A549 (cell line): ENCODE results near the gene MRAP2. TPM values are rescaled to one million over a fixed set of nuclear protein-coding genes. Genes with fewer than 3 reads are reported as not detected.
A peak's percentile ranks its signal among the peaks of the same experiment; 100 is the strongest.
"Not testable (repeated sequence)": the region's sequence is repeated elsewhere in the genome, so short reads cannot be mapped to it uniquely, and the experiment has no call there.

Experiments used
- ATAC-seq, 2 experiments: fragments of 200-7000 bp in 1 of 2; fragments of >200 bp in 1 of 2; cut with Nextera tagmentation in 1 of 2; cut with Tn5 transposase in 1 of 2; 3 replicates each; pipeline versions ENCODE4 v1.8.0 to v1.9.1; 2018 to 2020; ENCODE audit warnings: mild to moderate bottlenecking in 1 of 2, moderate library complexity in 1 of 2
- CTCF ChIA-PET: fragments of 300-600 bp; sonication (Branson Sonifier 250); formaldehyde crosslinking; extraction: SDS; loops from one replicate; lab custom pipeline; 2021; ENCODE audit warnings: antibody characterized with exemption, inconsistent platforms; lab: Yijun Ruan, JAX
- POLR2A ChIA-PET: fragments of 350-600 bp; formaldehyde crosslinking; extraction: SDS; loops from one replicate; lab custom pipeline; 2021; ENCODE audit warnings: antibody characterized with exemption, inconsistent platforms; lab: Yijun Ruan, JAX
- DNase-seq, 2 experiments: peaks; one replicate each; pipeline versions ENCODE4 v3.0.0 to v3.0.0-alpha.2; 2011 to 2016; ENCODE audit warnings: low read depth in 1 of 2, low spot score in 1 of 2
- FAIRE-seq: peaks from 2 replicates; lab custom pipeline; 2011; peaks lifted over from hg19 to GRCh38; lab: Jason Lieb, UNC
- H3K27ac ChIP-seq, 2 experiments: fragments of >200 bp; sonication (Bioruptor Twin); formaldehyde crosslinking; 3 replicates each; pipeline ENCODE4 v1.5.1; 2016 to 2017
- H3K4me1 ChIP-seq: fragments of >200 bp; sonication (Bioruptor Twin); formaldehyde crosslinking; 3 replicates; pipeline ENCODE4 v1.6.1; 2016
- H3K4me2 ChIP-seq: fragments of >200 bp; sonication (Bioruptor Twin); formaldehyde crosslinking; 3 replicates; pipeline ENCODE4 v1.6.1; 2016
- H3K4me3 ChIP-seq: fragments of >200 bp; sonication (Bioruptor Twin); formaldehyde crosslinking; 3 replicates; pipeline ENCODE4 v1.5.1; 2016
- H3K9me3 ChIP-seq: fragments of >200 bp; sonication (Bioruptor Twin); formaldehyde crosslinking; 3 replicates; pipeline ENCODE4 v1.6.1; 2016
- BHLHE40 ChIP-seq: IDR thresholded peaks from 2 replicates; pipeline ENCODE4 v1.6.1; 2012; ENCODE audit warnings: low read depth, low read length, inconsistent platforms
- CBX2 ChIP-seq: fragments of 200-600 bp; sonication (generic); IDR thresholded peaks from 2 replicates; pipeline ENCODE4 v1.6.1; 2016; ENCODE audit warnings: low read depth, mild to moderate bottlenecking, borderline replicate concordance
- CEBPB ChIP-seq, 2 experiments: fragments of >200 bp in 1 of 2; sonication (Bioruptor Twin) in 1 of 2; formaldehyde crosslinking in 1 of 2; IDR thresholded peaks; 2 replicates each; pipeline ENCODE4 v1.6.1; 2012 to 2016
- CHD2 ChIP-seq: fragments of 150-350 bp; IDR thresholded peaks from 2 replicates; pipeline ENCODE4 v1.6.1; 2014; ENCODE audit warnings: low read length; ENCODE audit not compliant: partially characterized antibody
- CTCF ChIP-seq: fragments of >200 bp; sonication (Bioruptor Twin); formaldehyde crosslinking; IDR thresholded peaks from 3 replicates; pipeline ENCODE4 v1.5.1; 2016
- E2F6 ChIP-seq: IDR thresholded peaks from 2 replicates; pipeline ENCODE4 v1.6.1; 2012; ENCODE audit warnings: low read depth, borderline replicate concordance
- EHF ChIP-seq: fragments of 250-450 bp; sonication (Bioruptor Pico); IDR thresholded peaks from 2 replicates; pipeline ENCODE4 v1.5.0; 2020; ENCODE audit warnings: mild to moderate bottlenecking
- EHMT2 ChIP-seq: fragments of 200-600 bp; sonication (generic); IDR thresholded peaks from 2 replicates; pipeline ENCODE4 v1.6.1; 2016; ENCODE audit warnings: antibody characterized with exemption, low read depth, mild to moderate bottlenecking, moderate library complexity
- ESRRA ChIP-seq: fragments of 150-350 bp; IDR thresholded peaks from 2 replicates; pipeline ENCODE4 v1.6.1; 2014; ENCODE audit warnings: mild to moderate bottlenecking, low read length, borderline replicate concordance
- FOSB ChIP-seq: fragments of 250-450 bp; sonication (Bioruptor Pico); IDR thresholded peaks from 2 replicates; pipeline ENCODE4 v1.5.0; 2020; ENCODE audit warnings: mild to moderate bottlenecking, moderate library complexity
- HDAC2 ChIP-seq: fragments of 200-600 bp; sonication (generic); IDR thresholded peaks from 2 replicates; pipeline ENCODE4 v1.6.1; 2016
- HMGXB4 ChIP-seq: fragments of 250-450 bp; sonication (Bioruptor Pico); IDR thresholded peaks from 2 replicates; pipeline ENCODE4 v1.5.0; 2021; ENCODE audit warnings: mild to moderate bottlenecking, moderate library complexity, borderline replicate concordance
- HOXB5 ChIP-seq: fragments of 250-450 bp; sonication (Bioruptor Pico); IDR thresholded peaks from 2 replicates; pipeline ENCODE4 v1.5.0; 2020; ENCODE audit warnings: mild to moderate bottlenecking, moderate library complexity
- KDM5A ChIP-seq: fragments of 200-600 bp; sonication (generic); IDR thresholded peaks from 2 replicates; pipeline ENCODE4 v1.6.1; 2016; ENCODE audit warnings: antibody characterized with exemption, mild to moderate bottlenecking
- MAFK ChIP-seq: fragments of 450-650 bp; IDR thresholded peaks from 2 replicates; pipeline ENCODE4 v1.6.1; 2014; ENCODE audit not compliant: partially characterized antibody
- MAX ChIP-seq: IDR thresholded peaks from 2 replicates; pipeline ENCODE4 v1.6.1; 2012
- NFE2L2 ChIP-seq: fragments of 150-350 bp; conservative IDR thresholded peaks from 2 replicates; pipeline ENCODE4 v1.6.1; 2014; ENCODE audit warnings: low read length
- POLR2A ChIP-seq: IDR thresholded peaks from 2 replicates; pipeline ENCODE4 v1.6.1; 2012; ENCODE audit warnings: mild to moderate bottlenecking, low read length
- RAD21 ChIP-seq, 2 experiments: fragments of >200 bp in 1 of 2; sonication (Bioruptor Twin) in 1 of 2; formaldehyde crosslinking in 1 of 2; IDR thresholded peaks in 1 of 2; conservative IDR thresholded peaks in 1 of 2; 2 replicates in 1 of 2; 3 replicates in 1 of 2; pipeline ENCODE4 v1.6.1; 2012 to 2018; ENCODE audit warnings: inconsistent platforms in 1 of 2
- RARB ChIP-seq: fragments of 250-450 bp; sonication (Bioruptor Pico); IDR thresholded peaks from 2 replicates; pipeline ENCODE4 v1.8.0; 2021; ENCODE audit warnings: mild to moderate bottlenecking, moderate library complexity
- RCOR1 ChIP-seq: fragments of 150-350 bp; IDR thresholded peaks from 2 replicates; pipeline ENCODE4 v1.6.1; 2014; ENCODE audit warnings: antibody characterized with exemption, low read length, low read depth
- RNF2 ChIP-seq: fragments of 200-600 bp; sonication (generic); IDR thresholded peaks from 2 replicates; pipeline ENCODE4 v1.6.1; 2016; ENCODE audit warnings: low read depth, mild to moderate bottlenecking, antibody characterized with exemption, moderate library complexity, borderline replicate concordance
- TFCP2L1 ChIP-seq: fragments of 250-450 bp; sonication (Bioruptor Pico); IDR thresholded peaks from 2 replicates; pipeline ENCODE4 v1.5.0; 2021; ENCODE audit warnings: mild to moderate bottlenecking
- ZNF302 ChIP-seq: fragments of 250-450 bp; sonication (Bioruptor Pico); IDR thresholded peaks from 2 replicates; pipeline ENCODE4 v1.9.0; 2021; ENCODE audit warnings: inconsistent platforms, mild to moderate bottlenecking, moderate library complexity
- WGBS: methylation state at CpG from one replicate; pipeline ENCODE4 v1.1.6; 2017; ENCODE audit errors: missing lambda C conversion rate; 5-methylcytosine and 5-hydroxymethylcytosine counted together
- polyA plus RNA-seq, 4 experiments: library from polyadenylated mRNA; depleted of rRNA in 3 of 4; stranded (reverse); fragments of >200 nt; fragmentation: RNase III in 1 of 4; extraction: RNeasy Plus Mini Kit Qiagen cat#74134 plus additional on column Dnase treatment in 1 of 4; gene quantifications; 2 replicates in 3 of 4; 3 replicates in 1 of 4; pipeline ENCODE4 v1.2.3, GENCODE V29; 2011 to 2017

Gene MRAP2
- polyA plus RNA-seq, 2 of the 4 experiments (the other 2 are of a cell fraction) = 0.75 to 2.2 TPM

GRCh38 chr6:84066536-84066935 is 33.0 kb downstream of the MRAP2 start (continued):
- TF ChIP-seq HMGXB4 (CRISPR knock-in tag) = no peak
- no peak for TF ChIP-seq CHD2
- TF ChIP-seq ZNF302 = no peak
- no peak for TF ChIP-seq TFCP2L1 (CRISPR knock-in tag)
- no peak for TF ChIP-seq CBX2

- H3K27ac ChIP-seq, H3K4me1 ChIP-seq, CTCF ChIA-PET, H3K9me3 ChIP-seq, H3K4me2 ChIP-seq, FAIRE-seq, ATAC-seq, POLR2A ChIA-PET, DNase-seq, H3K4me3 ChIP-seq: not testable (repeated sequence)
- 54% methylated on average over 5 of the region's 5 CpGs for WGBS
These were observed 35.3 kb downstream of the MRAP2 start for GRCh38 chr6:84068873-84069272.

- FAIRE-seq = no peak
These were observed 38.9 kb downstream of the MRAP2 start for GRCh38 chr6:84072442-84072997.

GRCh38 chr6:84074988-84075781 is 41.6 kb downstream of the MRAP2 start:
- ChIA-PET CTCF (no interaction called here), POLR2A (no interaction called here)
- DNase-seq (peak in 1 of 2 experiments; percentile 1), FAIRE-seq (no peak), ATAC-seq (no peak)
- 68% methylated on average over 6 of the region's 6 CpGs for WGBS
- Histone ChIP-seq H3K4me3 (no peak overlapping the region), H3K4me2 (no peak overlapping the region), H3K9me3 (no peaks in the 10 kb centered on the region), H3K27ac (no peak overlapping the region), H3K4me1 (no peaks in the 10 kb centered on the region)
- TF ChIP-seq EHF (CRISPR knock-in tag) (no peak), RNF2 (no peak), MAFK (no peak), CTCF (no peak), FOSB (CRISPR knock-in tag) (no peak), ZNF302 (no peak), CBX2 (no peak), ESRRA (no peak), HOXB5 (CRISPR knock-in tag) (no peak), EHMT2 (no peak), BHLHE40 (no peak), RARB (CRISPR knock-in tag) (no peak), NFE2L2 (no peak), KDM5A (no peak), CHD2 (no peak)

More at GRCh38 chr6:84072442-84072997, 38.9 kb downstream of the MRAP2 start:
- POLR2A ChIA-PET = no interaction called here
- CTCF ChIA-PET = no interaction called here
- Histone ChIP-seq H3K4me2 (no peak overlapping the region), H3K27ac (no peak overlapping the region), H3K9me3 (no peaks in the 10 kb centered on the region), H3K4me1 (no peaks in the 10 kb centered on the region), H3K4me3 (no peak overlapping the region)
- TF ChIP-seq MAX (no peak), TFCP2L1 (CRISPR knock-in tag) (no peak), RNF2 (no peak), CBX2 (no peak), RARB (CRISPR knock-in tag) (no peak), RCOR1 (no peak), RAD21 (conservative IDR thresholded peaks at IDR 0.05 in 1 of 2, IDR thresholded peaks at IDR 0.05 in 1 of 2) (no peak), POLR2A (no peak), CEBPB (IDR thresholded peaks at IDR 0.05) (no peak), HDAC2 (no peak), E2F6 (no peak), MAFK (no peak)
- DNase-seq (no peak), ATAC-seq (no peak)
- 74% methylated on average over 7 of the region's 7 CpGs for WGBS
